DND-41 (cell line): Measurements from ENCODE around the gene PAX2.

ENCODE experiments used
- CTCF ChIP-seq: IDR thresholded peaks from 2 replicates; pipeline ENCODE4 v1.5.1; 2012; ENCODE audit warnings: borderline replicate concordance, low read length, moderate library complexity, mild to moderate bottlenecking; ENCODE audit not compliant: poor library complexity, severe bottlenecking; ENCODE audit errors: extremely low read depth
- EZH2 ChIP-seq: IDR thresholded peaks from 3 replicates; pipeline ENCODE4 v1.6.1; 2012; ENCODE audit warnings: borderline replicate concordance, low read depth, mild to moderate bottlenecking, moderate library complexity, low read length, inconsistent platforms; ENCODE audit not compliant: severe bottlenecking

- TF ChIP-seq CTCF (no peak), EZH2 (no peak)
Observed at GRCh38 chr10:100714566-100714950, 30.8 kb upstream of the PAX2 start.
